ENCODE data around the gene DPM3.

DNA sequence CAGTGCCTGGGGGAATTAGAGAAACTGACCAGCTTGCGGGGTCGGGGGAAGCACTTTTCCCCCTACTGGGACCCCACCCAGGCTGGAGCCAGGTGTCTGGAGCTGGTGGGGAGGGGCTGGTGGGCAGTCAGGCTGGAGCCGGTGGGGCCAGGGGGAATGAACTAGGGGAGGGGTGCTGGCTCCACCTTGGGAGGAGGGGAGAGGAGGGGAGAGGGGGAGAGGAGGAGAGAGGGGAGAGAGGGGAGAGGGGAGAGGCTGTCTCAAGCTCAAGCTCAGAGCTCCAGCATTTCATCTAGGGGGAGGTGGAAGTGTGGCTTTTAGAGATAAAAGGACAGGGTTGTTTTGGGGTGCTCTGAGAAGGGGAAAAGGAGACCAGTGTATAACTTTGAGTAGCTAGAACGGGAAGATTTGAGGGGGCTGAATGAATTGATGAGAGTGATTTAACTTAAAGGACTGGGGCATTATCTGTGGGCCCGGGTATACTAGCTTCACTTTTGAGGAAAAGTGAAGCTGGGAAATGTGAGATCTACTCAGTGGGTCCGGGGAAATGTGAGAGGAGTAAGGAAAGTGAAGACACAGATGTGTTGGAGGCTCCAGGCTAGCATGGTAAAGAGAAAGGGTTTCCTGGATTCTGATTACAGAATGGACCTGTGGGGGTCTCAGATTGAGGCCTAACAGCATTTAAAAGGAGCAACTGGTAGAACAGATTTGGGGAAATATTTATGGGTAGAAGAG lies 9.9 kb downstream of the DPM3 start:
- TF ChIP-seq, protein P1, sequence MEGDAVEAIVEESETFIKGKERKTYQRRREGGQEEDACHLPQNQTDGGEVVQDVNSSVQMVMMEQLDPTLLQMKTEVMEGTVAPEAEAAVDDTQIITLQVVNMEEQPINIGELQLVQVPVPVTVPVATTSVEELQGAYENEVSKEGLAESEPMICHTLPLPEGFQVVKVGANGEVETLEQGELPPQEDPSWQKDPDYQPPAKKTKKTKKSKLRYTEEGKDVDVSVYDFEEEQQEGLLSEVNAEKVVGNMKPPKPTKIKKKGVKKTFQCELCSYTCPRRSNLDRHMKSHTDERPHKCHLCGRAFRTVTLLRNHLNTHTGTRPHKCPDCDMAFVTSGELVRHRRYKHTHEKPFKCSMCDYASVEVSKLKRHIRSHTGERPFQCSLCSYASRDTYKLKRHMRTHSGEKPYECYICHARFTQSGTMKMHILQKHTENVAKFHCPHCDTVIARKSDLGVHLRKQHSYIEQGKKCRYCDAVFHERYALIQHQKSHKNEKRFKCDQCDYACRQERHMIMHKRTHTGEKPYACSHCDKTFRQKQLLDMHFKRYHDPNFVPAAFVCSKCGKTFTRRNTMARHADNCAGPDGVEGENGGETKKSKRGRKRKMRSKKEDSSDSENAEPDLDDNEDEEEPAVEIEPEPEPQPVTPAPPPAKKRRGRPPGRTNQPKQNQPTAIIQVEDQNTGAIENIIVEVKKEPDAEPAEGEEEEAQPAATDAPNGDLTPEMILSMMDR (IDR thresholded peaks at IDR 0.05; ENCODE audit: low read length), result no peak
- TF ChIP-seq EZH2 (optimal IDR thresholded peaks at IDR 0.05; ENCODE audit: low read depth, low read length), result no peak
